K562 (cell line): ENCODE measurements around the gene RNASEH2A. TPM values are rescaled to one million over a fixed set of nuclear protein-coding genes. Genes with fewer than 3 reads are reported as not detected.

Experiments
- GTF2A2 ChIP-seq: IDR thresholded peaks from 2 replicates; pipeline ENCODE4 v1.6.1; 2016; ENCODE audit warnings: mild to moderate bottlenecking, missing genetic modification characterization, missing compliant biosample characterization
- HDGF ChIP-seq: fragments of 450-650 bp; IDR thresholded peaks from 2 replicates; pipeline ENCODE4 v1.6.1; 2016
- KLF6 ChIP-seq: fragments of 250-450 bp; sonication (Bioruptor Pico); IDR thresholded peaks from 2 replicates; pipeline ENCODE4 v1.4.0; 2020; ENCODE audit warnings: mild to moderate bottlenecking, moderate library complexity, borderline replicate concordance
- MIER1 ChIP-seq: fragments of 450-650 bp; IDR thresholded peaks from 2 replicates; pipeline ENCODE4 v1.6.1; 2016; ENCODE audit warnings: antibody characterized with exemption, mild to moderate bottlenecking, low read depth
- MXD1 ChIP-seq: fragments of 250-450 bp; sonication (Bioruptor Pico); IDR thresholded peaks from 2 replicates; pipeline ENCODE4 v1.8.0; 2021; ENCODE audit warnings: borderline replicate concordance, mild to moderate bottlenecking, moderate library complexity; ENCODE audit not compliant: poor library complexity, severe bottlenecking
- NONO ChIP-seq, 2 experiments: fragments of 200-400 bp in 1 of 2; fragments of 450-650 bp in 1 of 2; formaldehyde crosslinking in 1 of 2; IDR thresholded peaks; 2 replicates each; pipeline ENCODE4 v1.6.1; 2017; ENCODE audit warnings: low read depth in 2 of 2, mild to moderate bottlenecking in 2 of 2, moderate library complexity in 2 of 2, low read length in 1 of 2
- SMAD1 ChIP-seq: fragments of 150-350 bp; IDR thresholded peaks from 2 replicates; pipeline ENCODE4 v1.6.1; 2014; ENCODE audit warnings: low read length, low read depth; ENCODE audit not compliant: partially characterized antibody
- SPI1 ChIP-seq: IDR thresholded peaks from 2 replicates; pipeline ENCODE4 v1.6.1; 2011; ENCODE audit warnings: low read depth, low read length, control low read depth, borderline replicate concordance
- SRSF7 ChIP-seq: fragments of 200-400 bp; formaldehyde crosslinking; optimal IDR thresholded peaks from 2 replicates; pipeline ENCODE3; 2017; ENCODE audit warnings: mild to moderate bottlenecking, low read depth, low read length
- TCF15 ChIP-seq: fragments of 250-450 bp; sonication (Bioruptor Pico); IDR thresholded peaks from 2 replicates; pipeline ENCODE4 v1.8.0; 2022; ENCODE audit warnings: moderate library complexity, mild to moderate bottlenecking, inconsistent platforms
- TCF7 ChIP-seq: sonication (generic); IDR thresholded peaks from 2 replicates; pipeline ENCODE4 v1.6.1; 2016; ENCODE audit warnings: antibody characterized with exemption, borderline replicate concordance
- THRB ChIP-seq: fragments of 450-650 bp; formaldehyde crosslinking; conservative IDR thresholded peaks from 2 replicates; pipeline ENCODE4 v1.4.0; 2022; ENCODE audit warnings: mild to moderate bottlenecking, missing genetic modification characterization
- ZBTB9 ChIP-seq: fragments of 450-650 bp; formaldehyde crosslinking; IDR thresholded peaks from 2 replicates; pipeline ENCODE4 v1.4.0; 2020; ENCODE audit warnings: mild to moderate bottlenecking, moderate library complexity
- ZC3H11A ChIP-seq: IDR thresholded peaks from 2 replicates; pipeline ENCODE4 v1.6.1; 2012; ENCODE audit warnings: low read depth, low read length, improper control_type of control experiment
- ZNF740 ChIP-seq, 3 experiments: fragments of 200-800 bp in 1 of 3; sonication (Bioruptor generic) in 1 of 3; sonication (generic) in 1 of 3; formaldehyde crosslinking in 1 of 3; IDR thresholded peaks; 2 replicates each; pipeline versions ENCODE4 v1.6.1 to v1.8.0; 2016 to 2022; ENCODE audit warnings: mild to moderate bottlenecking in 2 of 3, missing compliant biosample characterization in 2 of 3, missing genetic modification characterization in 2 of 3, missing genetic modification reagents in 1 of 3
- polyA plus RNA-seq, 8 experiments: library from polyadenylated mRNA; depleted of rRNA in 4 of 8; stranded (reverse) in 5 of 8; unstranded in 3 of 8; fragments of >200 nt; fragmentation: Nextera tagmentation in 2 of 8; fragmentation: Illumina TruSeq in 1 of 8; extraction: Ambion mirVana in 2 of 8; extraction: Trizol in 1 of 8; gene quantifications; 2 replicates each; pipeline versions ENCODE4 v1.2.1 to v1.2.3, GENCODE V29; 2011 to 2014; ENCODE audit warnings: inconsistent platforms in 1 of 8, missing spikeins in 1 of 8
- total RNA-seq, 7 experiments: library from RNA; depleted of rRNA in 6 of 7; stranded (reverse); fragments of >200 nt in 6 of 7; fragmentation: Illumina TruSeq in 2 of 7; extraction: Trizol in 2 of 7; gene quantifications; 2 replicates each; pipeline versions ENCODE4 v1.2.1 to v1.2.3, GENCODE V29; 2011 to 2021; ENCODE audit warnings: low replicate concordance in 1 of 7

RNASEH2A gene
- total and polyA plus RNA-seq, 9 of the 15 experiments (the other 6 are each of a cell fraction or from before 2014, with no cell fraction given): 22.3 to 78.0 (median 61.7) TPM

GRCh38 chr19:12785431-12786031 is 20.9 kb upstream of the RNASEH2A start (continued):
- TF ChIP-seq THRB (CRISPR knock-in tag) (0 out of 2 replicates have a peak, but pooled peaks have one; percentile 1), SRSF7 (no peak), ZBTB9 (peak; percentile 15; the same call in 1 of the 2 replicates), ZNF740 (CRISPR knock-in tag; IDR thresholded peaks at IDR 0.05) (peak; percentile 72; the same call in 1 of the 2 replicates), ZNF740 (tag; IDR thresholded peaks at IDR 0.05) (no peak), KLF6 (no peak), SMAD1 (no peak), SPI1 (peak; percentile 91), ZC3H11A (no peak), MIER1 (no peak), TCF7 (no peak), TCF15 (CRISPR knock-in tag) (no peak), HDGF (peak; percentile 41; the same call in 1 of the 2 replicates), GTF2A2 (tag) (no peak), NONO (IDR thresholded peaks at IDR 0.05; ENCODE audit: low read depth in 2 of 2, low read length in 1 of 2) (no peak), MXD1 (CRISPR knock-in tag) (no peak)
- TF ChIP-seq, all 486 proteins: peak for 17
